Measurements from ENCODE around the gene C11orf24. TPM values are rescaled to one million over a fixed set of nuclear protein-coding genes. Genes with fewer than 3 reads are reported as not detected.

The C11orf24 gene
- total RNA-seq, 3 donors from 2014 or later (not counting 1 experiment from before 2014, with no cell fraction given), result 15.6 to 26.1 (median 17.7) TPM

- TF ChIP-seq CTCF (IDR thresholded peaks at IDR 0.05), result no peak
- no peaks in the 10 kb centered on the region for H3K27me3 ChIP-seq (ENCODE audit: control insufficient read depth, insufficient read depth, low read length)
- Mint-ChIP-seq H3K4me1 (peaks cover 0 to 5% of the 10 kb centered on the region in 2 donors), H3K27ac (no peak overlapping the region), H3K36me3 (no peaks in the 10 kb centered on the region), H3K27me3 (ENCODE audit: low read depth in 2 of 2) (no peaks in the 10 kb centered on the region), H3K4me3 (no peak overlapping the region), H3K9me3 (no peaks in the 10 kb centered on the region)
- intact Hi-C loops (cut with micrococcal nuclease), result no loop called here
- H3K4me3 ChIP-seq (ENCODE audit: low read length), result no peak overlapping the region
- no peak for ATAC-seq
- H3K27ac ChIP-seq (ENCODE audit: low read length), result no peak overlapping the region
- H3K9me3 ChIP-seq (ENCODE audit: control insufficient read depth, insufficient read depth, low read length), result no peaks in the 10 kb centered on the region
- WGBS (ENCODE audit: insufficient coverage), result 96% methylated on average over 13 of the region's 15 CpGs
- H3K4me1 ChIP-seq (ENCODE audit: control insufficient read depth, insufficient read depth, low read length), result peaks cover 11% of the 10 kb centered on the region
- DNase-seq, result no peak
- peaks cover 20% of the 10 kb centered on the region for H3K36me3 ChIP-seq (ENCODE audit: control insufficient read depth, insufficient read depth, low read length)
Observed at GRCh38 chr11:68259122-68259959, 12.4 kb downstream of the C11orf24 start.

GRCh38 chr11:68258363-68258765, 13.4 kb downstream of the C11orf24 start:
- Mint-ChIP-seq H3K27me3 (ENCODE audit: low read depth in 2 of 2) (no peaks in the 10 kb centered on the region), H3K9me3 (no peaks in the 10 kb centered on the region), H3K36me3 (no peaks in the 10 kb centered on the region), H3K4me3 (no peak overlapping the region), H3K4me1 (peaks cover 0 to 5% of the 10 kb centered on the region in 2 donors), H3K27ac (no peak overlapping the region)
- no peak overlapping the region for H3K4me3 ChIP-seq (ENCODE audit: low read length)
- no peaks in the 10 kb centered on the region for H3K27me3 ChIP-seq (ENCODE audit: control insufficient read depth, insufficient read depth, low read length)
- no peak for DNase-seq
- WGBS (ENCODE audit: insufficient coverage), result 93% methylated on average over 13 of the region's 13 CpGs
- H3K36me3 ChIP-seq (ENCODE audit: control insufficient read depth, insufficient read depth, low read length), result peaks cover 18% of the 10 kb centered on the region
- TF ChIP-seq CTCF (IDR thresholded peaks at IDR 0.05), result no peak
- intact Hi-C loops (cut with micrococcal nuclease), result no loop called here
- peaks cover 11% of the 10 kb centered on the region for H3K4me1 ChIP-seq (ENCODE audit: control insufficient read depth, insufficient read depth, low read length)
- no peaks in the 10 kb centered on the region for H3K9me3 ChIP-seq (ENCODE audit: control insufficient read depth, insufficient read depth, low read length)
- no peak for ATAC-seq
- no peak overlapping the region for H3K27ac ChIP-seq (ENCODE audit: low read length)

GRCh38 chr11:68257477-68258362, 14.1 kb downstream of the C11orf24 start:
- Mint-ChIP-seq H3K27ac (no peak overlapping the region), H3K4me1 (peaks cover 0 to 5% of the 10 kb centered on the region in 2 donors), H3K4me3 (no peak overlapping the region), H3K27me3 (ENCODE audit: low read depth in 2 of 2) (no peaks in the 10 kb centered on the region), H3K9me3 (no peaks in the 10 kb centered on the region), H3K36me3 (no peaks in the 10 kb centered on the region)
- peaks cover 12% of the 10 kb centered on the region for H3K36me3 ChIP-seq (ENCODE audit: control insufficient read depth, insufficient read depth, low read length)
- 48% methylated on average over 22 of the region's 22 CpGs for WGBS (ENCODE audit: insufficient coverage)
- DNase-seq, result peak; percentile 93 to 94
- H3K9me3 ChIP-seq (ENCODE audit: control insufficient read depth, insufficient read depth, low read length), result no peaks in the 10 kb centered on the region
- no peak overlapping the region for H3K27ac ChIP-seq (ENCODE audit: low read length)
- peak; percentile 90 to 98 (median 98) for ATAC-seq
- H3K4me1 ChIP-seq (ENCODE audit: control insufficient read depth, insufficient read depth, low read length), result peaks cover 11% of the 10 kb centered on the region
- H3K4me3 ChIP-seq (ENCODE audit: low read length), result no peak overlapping the region
- TF ChIP-seq CTCF (IDR thresholded peaks at IDR 0.05), result peak; percentile 85
- H3K27me3 ChIP-seq (ENCODE audit: control insufficient read depth, insufficient read depth, low read length), result no peaks in the 10 kb centered on the region
- intact Hi-C loops (cut with micrococcal nuclease), result loop anchor here (1.0 kb wide), 2 partner anchors 40 to 190 kb away; no protein-coding TSS in a partner anchor

Data from natural killer cell (primary cell).